Heart right ventricle (tissue), 16 donors: ENCODE measurements around the gene GRM7. TPM values are rescaled to one million over a fixed set of nuclear protein-coding genes. Genes with fewer than 3 reads are reported as not detected.

Experiments used
- ATAC-seq, 8 donors: fragments of 200-7000 bp; cut with Tn5 transposase; one replicate each; pipeline ENCODE4 v1.9.1; 2020; ENCODE audit warnings: mild to moderate bottlenecking in 8 of 8, moderate library complexity in 8 of 8, moderate number of reproducible peaks in 1 of 8
- DNase-seq, 2 donors: peaks; one replicate each; pipeline ENCODE4 v3.0.0-alpha.2; 2020
- H3K27ac ChIP-seq, 10 donors: fragments of 200-600 bp; sonication (generic) in 2 of 10; one replicate each; pipeline versions ENCODE4 v1.5.0 to v1.8.0; 2020 to 2022; ENCODE audit warnings: mild to moderate bottlenecking in 3 of 10
- H3K27me3 ChIP-seq, 7 donors: fragments of 200-600 bp; one replicate each; pipeline ENCODE4 v1.8.0; 2021 to 2022; ENCODE audit warnings: mild to moderate bottlenecking in 2 of 7
- H3K36me3 ChIP-seq, 9 donors: fragments of 200-600 bp; sonication (generic) in 1 of 9; one replicate each; pipeline versions ENCODE4 v1.5.0 to v1.8.0; 2020 to 2022; ENCODE audit warnings: mild to moderate bottlenecking in 2 of 9
- H3K4me1 ChIP-seq, 9 donors: fragments of 200-600 bp; sonication (generic) in 1 of 9; one replicate each; pipeline versions ENCODE4 v1.5.0 to v1.8.0; 2020 to 2022; ENCODE audit warnings: mild to moderate bottlenecking in 4 of 9
- H3K4me3 ChIP-seq, 10 donors: fragments of 200-600 bp; sonication (generic) in 2 of 10; one replicate each; pipeline versions ENCODE4 v1.5.0 to v1.8.0; 2020 to 2022; ENCODE audit warnings: mild to moderate bottlenecking in 7 of 10, moderate library complexity in 2 of 10
- H3K9me3 ChIP-seq, 11 donors: fragments of 200-600 bp in 10 of 11; sonication (generic) in 2 of 11; one replicate each; pipeline versions ENCODE4 v1.5.0 to v1.8.0; 2013 to 2022; ENCODE audit warnings: mild to moderate bottlenecking in 2 of 11, control low read depth in 1 of 11, moderate library complexity in 1 of 11
- WGBS, 2 donors: extraction: QIAGEN DNeasy Blood & Tissue Kit; methylation state at CpG; one replicate each; pipeline ENCODE4 v1.1.7; 2013; ENCODE audit warnings: inconsistent platforms in 1 of 2; 5-methylcytosine and 5-hydroxymethylcytosine counted together
- intact Hi-C, 10 donors: fragments of 100-400 bp; cut with DNase I; formaldehyde crosslinking; loops; one replicate each; pipeline versions ENCODE4 v1.11.1 to v1.14.2; 2022
- polyA plus RNA-seq, 2 donors: library from polyadenylated mRNA; stranded (reverse); fragments of 200-250 nt; gene quantifications; one replicate each; pipeline ENCODE4 v1.2.3, GENCODE V29; 2013
- total RNA-seq, 10 donors: library from RNA; stranded (reverse); fragmentation: NEBNext Ultra II Directional in 3 of 10; extraction: Animal tissue kit (Norgen Biotek cat#: 25700) in 3 of 10; gene quantifications; one replicate each; pipeline versions ENCODE4 v1.2.1 to v1.2.4, GENCODE V29; 2021 to 2023
- TF ChIP-seq, protein P1 (sequence below), 9 donors: fragments of 200-600 bp; sonication (generic) in 2 of 9; IDR thresholded peaks; one replicate each; pipeline versions ENCODE4 v1.5.0 to v1.8.0; 2021 to 2022; ENCODE audit warnings: antibody characterized with exemption in 9 of 9, mild to moderate bottlenecking in 5 of 9, moderate library complexity in 1 of 9
- donor health status: Arrhythmogenic right ventricular cardiomyopathy.
- donor health status: ischemic (EF 13 %, LVEDD 7.1; RV severe dilation, severe dysfunction).
- donor health status: healthy with polysubstance abuse.
- donor health status: DM: no; HTN: yes; CAD: no.
- donor health status: DM: no; HTN: no; CAD: no.
- donor health status: ischemic (EF 25% LVEDD 6.9; RV normal size, moderate dysfunction).
- donor health status: ischemic (EF 25% LVEDD 5.7; RV mildly dilated, moderate dysfunction).
- donor health status: healthy.
- donor health status: DM: yes; HTN: yes; CAD: no.
- donor health status: Ischemic cardiomyopathy.
- donor health status: ischemic (EF 35%, LVEDD 5.7; RV mildly dilated, moderate dysfunction).
- donor health status: nonischemic (EF 11% LVEDD 7.7; RV severe dilation, severe dysfunction).
- donor health status: DM: yes; HTN: yes; CAD: no.
- donor health status: PGD.
- donor health status: ischemic (EF 29% LVEDD 5.4; RV normal size, mild dysfunction).
- donor health status: nonischemic (EF 23%, LVEDD 6.1; RV moderate dilation, normal function).

The GRM7 gene
- total and polyA plus RNA-seq, 12 donors: not detected

DNA sequence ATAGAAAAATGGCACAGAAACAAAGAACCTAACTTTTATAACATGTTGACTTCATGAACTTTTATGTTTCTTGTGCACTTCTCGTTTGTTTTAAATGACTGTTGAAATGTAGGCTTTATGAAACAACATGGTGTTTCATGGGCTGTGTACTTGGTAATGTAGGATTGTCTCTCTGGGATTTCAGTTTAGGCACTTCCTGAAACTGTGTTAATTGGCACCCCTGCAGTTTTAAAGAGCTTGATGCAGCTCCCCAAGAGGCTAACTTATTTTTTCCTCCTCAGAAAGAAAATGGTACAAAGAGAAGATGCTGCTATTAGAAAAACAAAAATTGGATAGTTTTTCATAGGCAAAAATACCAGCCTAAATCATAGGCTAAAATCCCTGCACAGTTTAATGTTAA lies 239.2 kb downstream of the GRM7 start:
- ATAC-seq (no peak), DNase-seq (no peak)
- intact Hi-C loops: no loop called here
- 80% methylated on average over 1 of the region's 1 CpG for WGBS, 2 donors
- H3K4me1 ChIP-seq: no peaks in the 10 kb centered on the region
- no peaks in the 10 kb centered on the region for H3K27me3 ChIP-seq
- H3K9me3 ChIP-seq: peaks cover 0 to 22% (median 0%) of the 10 kb centered on the region in 11 donors
- TF ChIP-seq, protein P1, sequence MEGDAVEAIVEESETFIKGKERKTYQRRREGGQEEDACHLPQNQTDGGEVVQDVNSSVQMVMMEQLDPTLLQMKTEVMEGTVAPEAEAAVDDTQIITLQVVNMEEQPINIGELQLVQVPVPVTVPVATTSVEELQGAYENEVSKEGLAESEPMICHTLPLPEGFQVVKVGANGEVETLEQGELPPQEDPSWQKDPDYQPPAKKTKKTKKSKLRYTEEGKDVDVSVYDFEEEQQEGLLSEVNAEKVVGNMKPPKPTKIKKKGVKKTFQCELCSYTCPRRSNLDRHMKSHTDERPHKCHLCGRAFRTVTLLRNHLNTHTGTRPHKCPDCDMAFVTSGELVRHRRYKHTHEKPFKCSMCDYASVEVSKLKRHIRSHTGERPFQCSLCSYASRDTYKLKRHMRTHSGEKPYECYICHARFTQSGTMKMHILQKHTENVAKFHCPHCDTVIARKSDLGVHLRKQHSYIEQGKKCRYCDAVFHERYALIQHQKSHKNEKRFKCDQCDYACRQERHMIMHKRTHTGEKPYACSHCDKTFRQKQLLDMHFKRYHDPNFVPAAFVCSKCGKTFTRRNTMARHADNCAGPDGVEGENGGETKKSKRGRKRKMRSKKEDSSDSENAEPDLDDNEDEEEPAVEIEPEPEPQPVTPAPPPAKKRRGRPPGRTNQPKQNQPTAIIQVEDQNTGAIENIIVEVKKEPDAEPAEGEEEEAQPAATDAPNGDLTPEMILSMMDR (IDR thresholded peaks at IDR 0.05): no peak
- H3K27ac ChIP-seq: no peak overlapping the region
- no peak overlapping the region for H3K4me3 ChIP-seq
- H3K36me3 ChIP-seq: no peaks in the 10 kb centered on the region

DNA sequence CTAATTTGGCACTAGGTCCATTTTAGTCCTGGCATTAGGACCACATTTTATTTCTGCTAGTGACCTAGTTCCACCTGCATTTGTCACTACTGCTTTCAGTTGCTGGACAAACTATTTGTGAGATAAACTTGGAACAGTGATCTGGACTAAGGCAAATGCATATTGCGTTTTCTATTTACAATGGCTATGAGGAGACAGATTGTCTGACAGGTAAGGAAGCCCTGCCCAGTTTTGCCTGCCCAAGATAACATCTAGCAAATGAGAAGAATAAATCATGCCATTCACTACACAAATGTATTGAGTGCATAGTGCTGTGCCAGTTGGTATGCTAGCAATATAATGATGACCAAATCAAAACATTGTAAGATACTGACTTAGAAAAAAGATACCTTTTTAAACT lies 245.7 kb downstream of the GRM7 start:
- WGBS, 2 donors: 73 to 80% methylated on average over 1 of the region's 1 CpG
- intact Hi-C loops: no loop called here
- H3K36me3 ChIP-seq: no peaks in the 10 kb centered on the region
- H3K9me3 ChIP-seq: peaks cover 0 to 6% (median 0%) of the 10 kb centered on the region in 11 donors
- ATAC-seq: no peak
- H3K27ac ChIP-seq: no peak overlapping the region
- DNase-seq: no peak
- TF ChIP-seq, protein P1 (IDR thresholded peaks at IDR 0.05): no peak
- no peak overlapping the region for H3K4me3 ChIP-seq
- no peaks in the 10 kb centered on the region for H3K27me3 ChIP-seq
- no peaks in the 10 kb centered on the region for H3K4me1 ChIP-seq

DNA sequence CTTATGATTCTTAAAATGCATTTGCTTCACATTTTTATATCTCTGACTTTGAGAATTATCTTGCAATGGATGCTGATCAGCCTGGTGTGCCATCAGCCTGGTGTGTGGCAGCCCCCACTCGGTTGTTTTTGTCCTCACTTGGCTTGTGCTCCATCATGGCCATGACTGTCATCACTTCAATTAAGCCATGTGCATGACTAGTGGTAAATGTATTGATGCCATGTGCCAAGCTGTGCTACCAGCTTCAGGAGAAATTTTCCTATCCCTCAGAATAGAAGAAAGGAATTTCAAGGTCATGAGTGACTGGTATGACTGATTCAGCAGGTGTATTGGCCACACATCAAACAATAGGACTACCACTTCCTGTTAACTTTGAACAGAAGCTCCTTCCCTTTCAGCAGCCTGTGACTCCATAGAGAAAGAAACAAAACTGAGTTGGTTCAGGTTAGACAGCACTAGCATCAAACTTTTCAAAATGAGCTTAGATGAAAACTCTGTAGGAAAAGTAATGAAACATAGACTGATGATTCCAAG lies 251.7 kb downstream of the GRM7 start:
- H3K27ac ChIP-seq: no peak overlapping the region
- H3K36me3 ChIP-seq: no peaks in the 10 kb centered on the region
- H3K27me3 ChIP-seq: no peaks in the 10 kb centered on the region
- intact Hi-C loops: no loop called here
- ATAC-seq (no peak), DNase-seq (no peak)
- TF ChIP-seq, protein P1 (IDR thresholded peaks at IDR 0.05): no peak
- H3K9me3 ChIP-seq: no peaks in the 10 kb centered on the region
- WGBS, 2 donors: 62 to 64% methylated on average over 1 of the region's 1 CpG
- no peaks in the 10 kb centered on the region for H3K4me1 ChIP-seq
- no peak overlapping the region for H3K4me3 ChIP-seq

DNA sequence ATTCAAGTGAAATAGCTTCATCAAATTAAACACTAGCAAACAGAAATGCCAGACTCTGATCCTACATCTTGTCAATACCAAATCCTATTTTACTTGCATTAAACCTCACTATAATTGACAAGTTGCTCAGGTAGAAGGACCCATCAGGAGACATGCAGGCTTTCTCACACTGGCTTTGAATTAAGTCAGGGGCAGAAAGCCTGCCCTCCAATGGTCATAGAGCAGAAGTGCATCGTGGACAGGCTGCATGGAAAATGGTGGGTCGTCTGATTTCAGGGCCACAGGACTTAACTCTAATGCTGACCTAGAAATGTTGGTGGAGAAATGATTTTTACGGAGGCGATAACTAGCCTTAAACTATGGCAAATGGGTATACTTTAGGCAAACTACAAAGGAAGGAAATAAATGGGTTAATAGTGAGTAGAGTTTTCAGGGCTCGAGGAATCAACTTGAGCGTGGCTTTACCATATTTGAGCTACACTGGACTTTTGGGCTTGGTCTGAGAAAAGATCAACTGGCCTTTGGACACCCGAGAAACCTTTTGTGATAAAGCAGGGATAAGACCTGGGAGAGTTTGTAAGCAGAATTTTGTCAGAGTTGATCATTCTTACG lies 283.9 kb downstream of the GRM7 start:
- H3K4me3 ChIP-seq: no peak overlapping the region
- WGBS, 2 donors: 66 to 67% methylated on average over 8 of the region's 8 CpGs
- no peak for DNase-seq
- ATAC-seq: no peak
- no peaks in the 10 kb centered on the region for H3K9me3 ChIP-seq
- H3K36me3 ChIP-seq: no peaks in the 10 kb centered on the region
- TF ChIP-seq, protein P1 (IDR thresholded peaks at IDR 0.05): peak in 7 of 9 donors; percentile 12 to 54 (median 34)
- no peak overlapping the region for H3K27ac ChIP-seq
- no peaks in the 10 kb centered on the region for H3K4me1 ChIP-seq
- H3K27me3 ChIP-seq: no peaks in the 10 kb centered on the region
- intact Hi-C loops: no loop called here
